ENCODE data around the gene TREM2.

TREM2 gene

GRCh38 chr6:41174610-41175009, 11.7 kb upstream of the TREM2 start:
- no peak overlapping the region for H3K27ac Mint-ChIP-seq
- ATAC-seq (ENCODE audit: low read depth) (peak; percentile 41), DNase-seq (ENCODE audit: low spot score in 2 of 2) (no peak)
- no peaks in the 10 kb centered on the region for H3K36me3 Mint-ChIP-seq
- no peak overlapping the region for H3K4me3 Mint-ChIP-seq
- H3K27me3 Mint-ChIP-seq = peaks cover 2% of the 10 kb centered on the region
- H3K4me1 Mint-ChIP-seq = peaks cover 3% of the 10 kb centered on the region
- H3K9me3 Mint-ChIP-seq = no peaks in the 10 kb centered on the region

- Mint-ChIP-seq H3K27ac (no peak overlapping the region), H3K9me3 (no peaks in the 10 kb centered on the region), H3K36me3 (no peaks in the 10 kb centered on the region), H3K4me1 (no peaks in the 10 kb centered on the region), H3K4me3 (no peak overlapping the region), H3K27me3 (peaks cover 5% of the 10 kb centered on the region)
- no peak for DNase-seq (ENCODE audit: low spot score in 2 of 2)
- ATAC-seq (ENCODE audit: low read depth) = no peak
Measured at GRCh38 chr6:41171908-41172307, 9.0 kb upstream of the TREM2 start.

- no peak overlapping the region for H3K27ac Mint-ChIP-seq
- no peak for ATAC-seq (ENCODE audit: low read depth)
- peaks cover 8% of the 10 kb centered on the region for H3K27me3 Mint-ChIP-seq
- no peaks in the 10 kb centered on the region for H3K9me3 Mint-ChIP-seq
- no peak overlapping the region for H3K4me3 Mint-ChIP-seq
- no peaks in the 10 kb centered on the region for H3K36me3 Mint-ChIP-seq
- no peak for DNase-seq (ENCODE audit: low spot score in 2 of 2)
- no peaks in the 10 kb centered on the region for H3K4me1 Mint-ChIP-seq
Measured at GRCh38 chr6:41170547-41171160, 7.7 kb upstream of the TREM2 start.

GRCh38 chr6:41167173-41167963, 4.5 kb upstream of the TREM2 start:
- ATAC-seq (ENCODE audit: low read depth) (no peak), DNase-seq (ENCODE audit: low spot score in 2 of 2) (no peak)
- Mint-ChIP-seq H3K36me3 (no peaks in the 10 kb centered on the region), H3K4me3 (no peak overlapping the region), H3K9me3 (no peaks in the 10 kb centered on the region), H3K27ac (no peak overlapping the region), H3K4me1 (peaks cover 4% of the 10 kb centered on the region), H3K27me3 (peaks cover 12% of the 10 kb centered on the region)

GRCh38 chr6:41164551-41165120, 1.7 kb upstream of the TREM2 start:
- H3K4me3 Mint-ChIP-seq = no peak overlapping the region
- DNase-seq (ENCODE audit: low spot score in 2 of 2) (no peak), ATAC-seq (ENCODE audit: low read depth) (no peak)
- peaks cover 19% of the 10 kb centered on the region for H3K27me3 Mint-ChIP-seq
- H3K4me1 Mint-ChIP-seq = peaks cover 4% of the 10 kb centered on the region
- H3K36me3 Mint-ChIP-seq = no peaks in the 10 kb centered on the region
- H3K9me3 Mint-ChIP-seq = no peaks in the 10 kb centered on the region
- H3K27ac Mint-ChIP-seq = no peak overlapping the region

- no peak for DNase-seq (ENCODE audit: low spot score in 2 of 2)
- Mint-ChIP-seq H3K9me3 (no peaks in the 10 kb centered on the region), H3K4me3 (no peak overlapping the region), H3K27me3 (peaks cover 26% of the 10 kb centered on the region), H3K36me3 (no peaks in the 10 kb centered on the region), H3K4me1 (peaks cover 4% of the 10 kb centered on the region), H3K27ac (no peak overlapping the region)
- ATAC-seq (ENCODE audit: low read depth) = no peak
Measured at GRCh38 chr6:41163419-41163717, 452 bp upstream of the TREM2 start.

GRCh38 chr6:41161851-41162552, 914 bp downstream of the TREM2 start:
- H3K9me3 Mint-ChIP-seq = no peaks in the 10 kb centered on the region
- peaks cover 4% of the 10 kb centered on the region for H3K4me1 Mint-ChIP-seq
- ATAC-seq (ENCODE audit: low read depth) (no peak), DNase-seq (ENCODE audit: low spot score in 2 of 2) (no peak)
- no peak overlapping the region for H3K4me3 Mint-ChIP-seq
- peaks cover 29% of the 10 kb centered on the region for H3K27me3 Mint-ChIP-seq
- peak overlapping the region; percentile 7 for H3K27ac Mint-ChIP-seq
- peaks cover 2% of the 10 kb centered on the region for H3K36me3 Mint-ChIP-seq

- Mint-ChIP-seq H3K27me3 (peaks cover 26% of the 10 kb centered on the region), H3K4me3 (no peak overlapping the region), H3K36me3 (peaks cover 2% of the 10 kb centered on the region), H3K9me3 (no peaks in the 10 kb centered on the region), H3K27ac (no peak overlapping the region), H3K4me1 (peaks cover 4% of the 10 kb centered on the region)
- DNase-seq (ENCODE audit: low spot score in 2 of 2) (no peak), ATAC-seq (ENCODE audit: low read depth) (no peak)
Measured at GRCh38 chr6:41161380-41161779, 1.5 kb downstream of the TREM2 start.

- Mint-ChIP-seq H3K4me1 (peaks cover 4% of the 10 kb centered on the region), H3K27me3 (peaks cover 26% of the 10 kb centered on the region), H3K9me3 (no peaks in the 10 kb centered on the region), H3K4me3 (no peak overlapping the region), H3K36me3 (peaks cover 2% of the 10 kb centered on the region), H3K27ac (no peak overlapping the region)
- ATAC-seq (ENCODE audit: low read depth) = no peak
- DNase-seq (ENCODE audit: low spot score in 2 of 2) = no peak
Measured at GRCh38 chr6:41160933-41161332, 2.0 kb downstream of the TREM2 start.

- H3K9me3 Mint-ChIP-seq = no peaks in the 10 kb centered on the region
- no peak for ATAC-seq (ENCODE audit: low read depth)
- H3K4me3 Mint-ChIP-seq = no peak overlapping the region
Measured at GRCh38 chr6:41159415-41160082, 3.4 kb downstream of the TREM2 start.

GRCh38 chr6:41157323-41157722, 5.6 kb downstream of the TREM2 start:
- Mint-ChIP-seq H3K9me3 (no peaks in the 10 kb centered on the region), H3K4me3 (no peak overlapping the region), H3K36me3 (peaks cover 2% of the 10 kb centered on the region), H3K27me3 (peaks cover 24% of the 10 kb centered on the region), H3K27ac (no peak overlapping the region), H3K4me1 (peaks cover 2% of the 10 kb centered on the region)
- ATAC-seq (ENCODE audit: low read depth) = no peak
- no peak for DNase-seq (ENCODE audit: low spot score in 2 of 2)

More at GRCh38 chr6:41159415-41160082, 3.4 kb downstream of the TREM2 start:
- Mint-ChIP-seq H3K27me3 (peaks cover 28% of the 10 kb centered on the region), H3K4me1 (peaks cover 5% of the 10 kb centered on the region), H3K36me3 (peaks cover 2% of the 10 kb centered on the region), H3K27ac (no peak overlapping the region)
- DNase-seq (ENCODE audit: low spot score in 2 of 2) = no peak

GRCh38 chr6:41156771-41157170, 6.1 kb downstream of the TREM2 start:
- no peak overlapping the region for H3K4me3 Mint-ChIP-seq
- peaks cover 2% of the 10 kb centered on the region for H3K36me3 Mint-ChIP-seq
- peaks cover 20% of the 10 kb centered on the region for H3K27me3 Mint-ChIP-seq
- H3K27ac Mint-ChIP-seq = no peak overlapping the region
- H3K4me1 Mint-ChIP-seq = peaks cover 2% of the 10 kb centered on the region
- ATAC-seq (ENCODE audit: low read depth) (no peak), DNase-seq (ENCODE audit: low spot score in 2 of 2) (no peak)
- no peaks in the 10 kb centered on the region for H3K9me3 Mint-ChIP-seq

GRCh38 chr6:41156001-41156400, 6.9 kb downstream of the TREM2 start:
- H3K4me1 Mint-ChIP-seq = peaks cover 2% of the 10 kb centered on the region
- H3K4me3 Mint-ChIP-seq = no peak overlapping the region
- ATAC-seq (ENCODE audit: low read depth) (no peak), DNase-seq (ENCODE audit: low spot score in 2 of 2) (no peak)
- H3K27me3 Mint-ChIP-seq = peaks cover 20% of the 10 kb centered on the region
- no peak overlapping the region for H3K27ac Mint-ChIP-seq
- no peaks in the 10 kb centered on the region for H3K9me3 Mint-ChIP-seq
- H3K36me3 Mint-ChIP-seq = peaks cover 2% of the 10 kb centered on the region
